Epithelial cell of umbilical artery (primary cell): ENCODE measurements around the gene CD2. TPM values are rescaled to one million over a fixed set of nuclear protein-coding genes. Genes with fewer than 3 reads are reported as not detected.

Experiments used
- total RNA-seq: library from RNA; depleted of rRNA; stranded (reverse); fragments of >200 nt; gene quantifications from 2 replicates; pipeline ENCODE4 v1.2.3, GENCODE V29; 2014

The CD2 gene, protein sequence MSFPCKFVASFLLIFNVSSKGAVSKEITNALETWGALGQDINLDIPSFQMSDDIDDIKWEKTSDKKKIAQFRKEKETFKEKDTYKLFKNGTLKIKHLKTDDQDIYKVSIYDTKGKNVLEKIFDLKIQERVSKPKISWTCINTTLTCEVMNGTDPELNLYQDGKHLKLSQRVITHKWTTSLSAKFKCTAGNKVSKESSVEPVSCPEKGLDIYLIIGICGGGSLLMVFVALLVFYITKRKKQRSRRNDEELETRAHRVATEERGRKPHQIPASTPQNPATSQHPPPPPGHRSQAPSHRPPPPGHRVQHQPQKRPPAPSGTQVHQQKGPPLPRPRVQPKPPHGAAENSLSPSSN
- not detected in 2 replicates for total RNA-seq

DNA sequence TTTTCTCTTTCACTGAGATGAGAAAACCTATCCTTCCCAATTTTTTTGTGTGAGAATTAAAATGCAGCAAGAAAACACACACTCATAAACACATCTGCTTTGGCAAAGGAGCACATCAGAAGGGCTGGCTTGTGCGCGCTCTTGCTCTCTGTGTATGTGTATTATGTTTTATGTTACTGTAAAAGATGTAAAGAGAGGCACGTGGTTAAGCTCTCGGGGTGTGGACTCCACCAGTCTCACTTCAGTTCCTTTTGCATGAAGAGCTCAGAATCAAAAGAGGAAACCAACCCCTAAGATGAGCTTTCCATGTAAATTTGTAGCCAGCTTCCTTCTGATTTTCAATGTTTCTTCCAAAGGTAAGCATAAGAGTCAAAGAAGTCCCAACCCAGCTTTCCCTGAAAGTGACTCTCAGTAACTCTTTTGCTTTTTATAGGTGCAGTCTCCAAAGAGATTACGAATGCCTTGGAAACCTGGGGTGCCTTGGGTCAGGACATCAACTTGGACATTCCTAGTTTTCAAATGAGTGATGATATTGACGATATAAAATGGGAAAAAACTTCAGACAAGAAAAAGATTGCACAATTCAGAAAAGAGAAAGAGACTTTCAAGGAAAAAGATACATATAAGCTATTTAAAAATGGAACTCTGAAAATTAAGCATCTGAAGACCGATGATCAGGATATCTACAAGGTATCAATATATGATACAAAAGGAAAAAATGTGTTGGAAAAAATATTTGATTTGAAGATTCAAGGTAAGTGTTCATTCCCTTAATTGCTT, at the start of gene CD2:
Gene CD2 (plus strand): TSS at position 233 of the 780 bp plus-strand sequence. CDS start 63 bp downstream, at position 296.

Other genes starting within 250 kb of the CD2 start
- 21.8 and 27.7 TPM in 2 replicates for gene CD58, start 183.4 kb upstream of the CD2 start, total RNA-seq
- 0.30 and 0.97 TPM in 2 replicates for gene IGSF3, start 86.7 kb upstream of the CD2 start, total RNA-seq
- 47.0 and 71.8 TPM in 2 replicates for gene PTGFRN, start 155.5 kb downstream of the CD2 start, total RNA-seq
- under 0.01 and 0.15 TPM in 2 replicates for gene CD101, start 247.3 kb downstream of the CD2 start, total RNA-seq